A549 (cell line): ENCODE data around the gene TESK2. TPM values are rescaled to one million over a fixed set of nuclear protein-coding genes. Genes with fewer than 3 reads are reported as not detected.
"Not testable (repeated sequence)": the region's sequence is repeated elsewhere in the genome, so short reads cannot be mapped to it uniquely, and the experiment has no call there.

Source experiments
- ATAC-seq, 2 experiments: fragments of 200-7000 bp in 1 of 2; fragments of >200 bp in 1 of 2; cut with Nextera tagmentation in 1 of 2; cut with Tn5 transposase in 1 of 2; 3 replicates each; pipeline versions ENCODE4 v1.8.0 to v1.9.1; 2018 to 2020; ENCODE audit warnings: mild to moderate bottlenecking in 1 of 2, moderate library complexity in 1 of 2
- CTCF ChIA-PET: fragments of 300-600 bp; sonication (Branson Sonifier 250); formaldehyde crosslinking; extraction: SDS; loops from one replicate; lab custom pipeline; 2021; ENCODE audit warnings: antibody characterized with exemption, inconsistent platforms; lab: Yijun Ruan, JAX
- POLR2A ChIA-PET: fragments of 350-600 bp; formaldehyde crosslinking; extraction: SDS; loops from one replicate; lab custom pipeline; 2021; ENCODE audit warnings: antibody characterized with exemption, inconsistent platforms; lab: Yijun Ruan, JAX
- DNase-seq, 2 experiments: peaks; one replicate each; pipeline versions ENCODE4 v3.0.0 to v3.0.0-alpha.2; 2011 to 2016; ENCODE audit warnings: low read depth in 1 of 2, low spot score in 1 of 2
- FAIRE-seq: peaks from 2 replicates; lab custom pipeline; 2011; peaks lifted over from hg19 to GRCh38; lab: Jason Lieb, UNC
- H3K27ac ChIP-seq, 2 experiments: fragments of >200 bp; sonication (Bioruptor Twin); formaldehyde crosslinking; 3 replicates each; pipeline ENCODE4 v1.5.1; 2016 to 2017
- H3K4me1 ChIP-seq: fragments of >200 bp; sonication (Bioruptor Twin); formaldehyde crosslinking; 3 replicates; pipeline ENCODE4 v1.6.1; 2016
- H3K4me2 ChIP-seq: fragments of >200 bp; sonication (Bioruptor Twin); formaldehyde crosslinking; 3 replicates; pipeline ENCODE4 v1.6.1; 2016
- H3K4me3 ChIP-seq: fragments of >200 bp; sonication (Bioruptor Twin); formaldehyde crosslinking; 3 replicates; pipeline ENCODE4 v1.5.1; 2016
- H3K9me3 ChIP-seq: fragments of >200 bp; sonication (Bioruptor Twin); formaldehyde crosslinking; 3 replicates; pipeline ENCODE4 v1.6.1; 2016
- CBX2 ChIP-seq: fragments of 200-600 bp; sonication (generic); IDR thresholded peaks from 2 replicates; pipeline ENCODE4 v1.6.1; 2016; ENCODE audit warnings: low read depth, mild to moderate bottlenecking, borderline replicate concordance
- CHD2 ChIP-seq: fragments of 150-350 bp; IDR thresholded peaks from 2 replicates; pipeline ENCODE4 v1.6.1; 2014; ENCODE audit warnings: low read length; ENCODE audit not compliant: partially characterized antibody
- E2F6 ChIP-seq: IDR thresholded peaks from 2 replicates; pipeline ENCODE4 v1.6.1; 2012; ENCODE audit warnings: low read depth, borderline replicate concordance
- FOXS1 ChIP-seq: fragments of 250-450 bp; sonication (Bioruptor Pico); IDR thresholded peaks from 2 replicates; pipeline ENCODE4 v1.5.0; 2020; ENCODE audit warnings: mild to moderate bottlenecking, moderate library complexity
- HEYL ChIP-seq: fragments of 250-450 bp; sonication (Bioruptor Pico); IDR thresholded peaks from 2 replicates; pipeline ENCODE4 v1.8.0; 2021; ENCODE audit warnings: mild to moderate bottlenecking, moderate library complexity
- HOXB13 ChIP-seq: fragments of 250-450 bp; sonication (Bioruptor Pico); IDR thresholded peaks from 2 replicates; pipeline ENCODE4 v1.5.0; 2020; ENCODE audit warnings: low read depth, mild to moderate bottlenecking, moderate library complexity
- HOXB5 ChIP-seq: fragments of 250-450 bp; sonication (Bioruptor Pico); IDR thresholded peaks from 2 replicates; pipeline ENCODE4 v1.5.0; 2020; ENCODE audit warnings: mild to moderate bottlenecking, moderate library complexity
- JUNB ChIP-seq: fragments of >200 bp; sonication (Bioruptor Twin); formaldehyde crosslinking; IDR thresholded peaks from 2 replicates; pipeline ENCODE4 v1.6.1; 2016
- MAFK ChIP-seq: fragments of 450-650 bp; IDR thresholded peaks from 2 replicates; pipeline ENCODE4 v1.6.1; 2014; ENCODE audit not compliant: partially characterized antibody
- MAZ ChIP-seq: fragments of 150-350 bp; IDR thresholded peaks from 2 replicates; pipeline ENCODE4 v1.6.1; 2014; ENCODE audit warnings: antibody characterized with exemption, low read depth, low read length, borderline replicate concordance
- MYC ChIP-seq: IDR thresholded peaks from 2 replicates; pipeline ENCODE4 v1.6.1; 2012; ENCODE audit warnings: mild to moderate bottlenecking, inconsistent platforms, low read length, improper control_type of control experiment, borderline replicate concordance
- NPAS2 ChIP-seq: fragments of 250-450 bp; sonication (Bioruptor Pico); IDR thresholded peaks from 2 replicates; pipeline ENCODE4 v1.8.0; 2022; ENCODE audit warnings: mild to moderate bottlenecking, moderate library complexity, borderline replicate concordance
- NR3C1 ChIP-seq: fragments of >200 bp; sonication (Bioruptor Twin); formaldehyde crosslinking; IDR thresholded peaks from 3 replicates; pipeline ENCODE4 v1.6.1; 2017
- PBX3 ChIP-seq: IDR thresholded peaks from 2 replicates; pipeline ENCODE4 v1.6.1; 2012
- POLR2A ChIP-seq: IDR thresholded peaks from 2 replicates; pipeline ENCODE4 v1.6.1; 2012; ENCODE audit warnings: mild to moderate bottlenecking, low read length
- RARB ChIP-seq: fragments of 250-450 bp; sonication (Bioruptor Pico); IDR thresholded peaks from 2 replicates; pipeline ENCODE4 v1.8.0; 2021; ENCODE audit warnings: mild to moderate bottlenecking, moderate library complexity
- RFX5 ChIP-seq: fragments of 450-650 bp; IDR thresholded peaks from 2 replicates; pipeline ENCODE4 v1.7.1; 2014; ENCODE audit warnings: antibody characterized with exemption, mild to moderate bottlenecking, moderate library complexity
- RNF2 ChIP-seq: fragments of 200-600 bp; sonication (generic); IDR thresholded peaks from 2 replicates; pipeline ENCODE4 v1.6.1; 2016; ENCODE audit warnings: low read depth, mild to moderate bottlenecking, antibody characterized with exemption, moderate library complexity, borderline replicate concordance
- SMC3 ChIP-seq: fragments of >200 bp; sonication (Bioruptor Twin); formaldehyde crosslinking; IDR thresholded peaks from 3 replicates; pipeline ENCODE4 v1.6.1; 2018; ENCODE audit warnings: inconsistent platforms
- ZFP36 ChIP-seq: fragments of 450-650 bp; IDR thresholded peaks from 2 replicates; pipeline ENCODE4 v1.6.1; 2014; ENCODE audit warnings: borderline replicate concordance; ENCODE audit not compliant: partially characterized antibody
- ZNF302 ChIP-seq: fragments of 250-450 bp; sonication (Bioruptor Pico); IDR thresholded peaks from 2 replicates; pipeline ENCODE4 v1.9.0; 2021; ENCODE audit warnings: inconsistent platforms, mild to moderate bottlenecking, moderate library complexity
- WGBS: methylation state at CpG from one replicate; pipeline ENCODE4 v1.1.6; 2017; ENCODE audit errors: missing lambda C conversion rate; 5-methylcytosine and 5-hydroxymethylcytosine counted together
- polyA plus RNA-seq, 4 experiments: library from polyadenylated mRNA; depleted of rRNA in 3 of 4; stranded (reverse); fragments of >200 nt; fragmentation: RNase III in 1 of 4; extraction: RNeasy Plus Mini Kit Qiagen cat#74134 plus additional on column Dnase treatment in 1 of 4; gene quantifications; 2 replicates in 3 of 4; 3 replicates in 1 of 4; pipeline ENCODE4 v1.2.3, GENCODE V29; 2011 to 2017
- TF ChIP-seq, protein P1 (sequence below): IDR thresholded peaks from 2 replicates; pipeline ENCODE4 v1.6.1; 2012

Gene TESK2
- polyA plus RNA-seq, 2 of the 4 experiments (the other 2 are of a cell fraction), result 0.22 to 0.48 TPM

DNA sequence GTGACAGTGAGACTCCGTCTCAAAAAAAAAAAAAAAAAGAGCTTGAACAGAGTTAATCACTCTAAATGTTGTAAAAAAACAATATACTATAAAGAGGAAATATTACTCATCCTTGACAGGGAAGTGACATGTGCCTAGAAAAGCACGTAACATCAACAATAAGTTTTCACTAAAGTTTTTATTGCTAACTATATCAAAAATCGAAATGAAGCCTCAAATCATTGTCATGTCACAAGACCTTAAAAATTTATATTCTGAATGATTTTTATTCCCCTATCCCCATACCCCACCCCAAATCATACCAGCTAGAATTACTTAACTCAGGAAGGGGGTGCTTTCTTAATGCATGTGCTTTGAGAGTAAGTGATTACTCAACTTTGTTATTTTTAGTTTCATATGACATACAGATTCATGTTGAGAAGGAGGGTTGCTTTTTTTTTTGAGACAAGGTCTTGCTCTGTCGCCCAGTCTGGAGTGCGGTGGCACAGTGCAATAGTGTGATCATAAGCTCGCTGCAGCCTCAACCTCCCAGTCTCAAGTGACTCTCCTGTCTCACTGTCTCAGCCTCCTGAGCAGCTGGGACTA lies 97.2 kb downstream of the TESK2 start:
- H3K27ac ChIP-seq, result no peak overlapping the region

DNA sequence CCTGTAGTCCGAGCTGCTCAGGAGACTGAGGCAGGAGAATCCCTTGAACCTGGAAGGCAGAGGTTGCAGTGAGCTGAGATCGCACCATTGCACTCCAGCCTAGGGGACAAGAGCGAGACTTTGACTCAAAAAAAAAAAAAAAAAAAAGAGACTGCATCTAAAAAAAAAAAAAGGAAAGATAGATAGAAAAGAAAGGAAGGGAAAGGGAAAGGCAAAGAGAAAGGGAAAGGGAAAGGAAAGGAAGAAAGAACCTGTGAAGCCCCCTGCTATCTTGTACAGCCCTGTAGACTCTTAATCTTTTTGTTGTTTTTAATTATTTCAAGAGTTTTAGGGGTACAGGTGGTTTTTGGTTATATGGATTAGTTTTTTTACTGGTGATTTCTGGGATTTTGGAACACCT lies 104.7 kb downstream of the TESK2 start:
- POLR2A ChIA-PET, result no interaction called here
- CTCF ChIA-PET, result no interaction called here
- ATAC-seq (no peak), FAIRE-seq (no peak), DNase-seq (no peak)
- WGBS, result 49% methylated on average over 3 of the region's 3 CpGs
- Histone ChIP-seq H3K27ac (no peak overlapping the region), H3K4me3 (no peak overlapping the region), H3K4me2 (no peak overlapping the region), H3K4me1 (no peaks in the 10 kb centered on the region), H3K9me3 (no peaks in the 10 kb centered on the region)
- TF ChIP-seq CBX2 (no peak), HEYL (CRISPR knock-in tag) (no peak), PBX3 (no peak), RNF2 (no peak), HOXB5 (CRISPR knock-in tag) (no peak), ZNF302 (CRISPR knock-in tag) (no peak), MYC (no peak), HOXB13 (CRISPR knock-in tag) (no peak), MAFK (no peak), POLR2A (no peak), NR3C1 (no peak), E2F6 (no peak), RARB (CRISPR knock-in tag) (no peak), ZFP36 (no peak), MAZ (no peak)
- TF ChIP-seq, protein P1, sequence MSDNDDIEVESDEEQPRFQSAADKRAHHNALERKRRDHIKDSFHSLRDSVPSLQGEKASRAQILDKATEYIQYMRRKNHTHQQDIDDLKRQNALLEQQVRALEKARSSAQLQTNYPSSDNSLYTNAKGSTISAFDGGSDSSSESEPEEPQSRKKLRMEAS, result no peak

More for the DNA sequence above, 97.2 kb downstream of the TESK2 start:
- no peak for ATAC-seq
- WGBS, result 76% methylated on average over 6 of the region's 6 CpGs
- Histone ChIP-seq H3K4me1 (no peaks in the 10 kb centered on the region), H3K4me2 (no peak overlapping the region), H3K9me3 (no peaks in the 10 kb centered on the region), H3K4me3 (no peak overlapping the region)
- TF ChIP-seq HOXB13 (CRISPR knock-in tag), result no peak
- no peak for TF ChIP-seq RFX5
- no peak for TF ChIP-seq NR3C1
- no peak for TF ChIP-seq JUNB
- no peak for TF ChIP-seq CHD2
- no peak for TF ChIP-seq SMC3
- no peak for DNase-seq
- ChIA-PET POLR2A (no interaction called here), CTCF (interaction anchor here (0.6 to 0.7 kb wide), 2 partner anchors 36 to 707 kb away, joined by 3 read pairs; no protein-coding TSS in a partner anchor)
- FAIRE-seq, result no peak

DNA sequence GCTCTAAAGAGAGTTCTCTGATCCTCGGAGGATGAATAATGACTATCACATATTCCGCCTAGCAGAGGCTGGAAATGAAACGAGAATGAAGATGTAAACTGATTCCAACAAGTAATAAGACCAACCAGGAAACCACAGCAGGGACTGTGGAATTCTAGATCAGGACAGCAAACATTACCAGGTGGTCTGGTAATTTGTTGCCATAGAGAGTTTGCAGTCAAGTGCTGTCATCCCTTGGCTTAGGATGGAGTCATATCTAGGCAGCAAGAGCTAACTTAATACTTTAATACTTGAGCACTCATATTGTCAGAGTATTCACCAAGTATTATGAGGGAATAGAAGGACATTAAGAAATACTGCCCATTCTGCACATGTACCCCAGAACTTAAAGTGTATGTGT lies 105.7 kb downstream of the TESK2 start:
- no peaks in the 10 kb centered on the region for H3K9me3 ChIP-seq
- ChIA-PET POLR2A (no interaction called here), CTCF (no interaction called here)
- TF ChIP-seq FOXS1 (CRISPR knock-in tag), result no peak
- TF ChIP-seq NPAS2, result no peak
- no peak for TF ChIP-seq RNF2
- FAIRE-seq (no peak), DNase-seq (no peak), ATAC-seq (no peak)
- 57% methylated on average over 3 of the region's 3 CpGs for WGBS
- no peak overlapping the region for H3K4me3 ChIP-seq
- no peak overlapping the region for H3K27ac ChIP-seq
- no peak overlapping the region for H3K4me2 ChIP-seq
- no peaks in the 10 kb centered on the region for H3K4me1 ChIP-seq

DNA sequence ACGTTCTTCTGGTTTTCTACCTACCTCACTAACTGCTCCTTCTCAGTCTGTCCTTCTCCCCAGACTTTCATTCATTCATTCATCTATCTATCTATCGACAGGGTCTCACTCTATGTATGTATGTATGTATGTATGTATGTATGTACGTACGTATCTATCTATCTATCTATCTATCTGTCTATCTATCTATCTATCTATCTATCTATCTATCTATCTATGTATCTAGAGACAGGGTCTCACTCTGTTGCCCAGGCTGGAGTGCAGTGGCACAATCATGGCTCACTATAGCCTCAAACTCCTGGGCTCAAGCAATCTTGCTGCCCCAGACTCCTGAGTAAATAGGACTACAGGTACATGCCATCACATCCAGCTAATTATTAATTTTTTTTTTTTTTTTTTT lies 106.8 kb downstream of the TESK2 start:
- POLR2A ChIA-PET, result not testable (repeated sequence)

More for the DNA sequence above, 106.8 kb downstream of the TESK2 start:
- H3K4me1 ChIP-seq, H3K4me2 ChIP-seq, DNase-seq, FAIRE-seq, ATAC-seq, H3K27ac ChIP-seq, H3K4me3 ChIP-seq, H3K9me3 ChIP-seq: not testable (repeated sequence)
- CTCF ChIA-PET, result interaction anchor here (0.6 kb wide), 1 partner anchor 511 kb away, joined by 3 read pairs; no protein-coding TSS in a partner anchor
- WGBS, result 77% methylated on average over 4 of the region's 4 CpGs
